Activated naive CD4-positive, alpha-beta T cell treated with anti-CD3 and anti-CD28 coated beads, Interleukin-2, amount 50 U/mL, for 72 hours (primary cell): ENCODE data around the gene PAPPA2. TPM values are rescaled to one million over a fixed set of nuclear protein-coding genes. Genes with fewer than 3 reads are reported as not detected.

Experiments
- ATAC-seq, 2 donors: fragments of 150-1000 bp; cut with Tn5 transposase; 2 replicates each; pipeline ENCODE4 v1.10.0; 2021; ENCODE audit warnings: mild to moderate bottlenecking in 2 of 2, moderate library complexity in 2 of 2
- DNase-seq, 2 donors: peaks; one replicate each; pipeline ENCODE4 v3.0.0; 2021 to 2022; ENCODE audit warnings: low spot score in 2 of 2
- H3K27ac Mint-ChIP-seq, 2 donors: one replicate each; pipeline ENCODE4 v1.8.0; 2022; ENCODE audit warnings: mild to moderate bottlenecking in 2 of 2, mixed read lengths in 2 of 2
- H3K36me3 Mint-ChIP-seq, 2 donors: one replicate each; pipeline ENCODE4 v1.8.0; 2022; ENCODE audit warnings: mixed read lengths in 2 of 2
- H3K9me3 Mint-ChIP-seq, 2 donors: one replicate each; pipeline ENCODE4 v1.8.0; 2022; ENCODE audit warnings: mixed read lengths in 2 of 2
- total RNA-seq, 2 donors: library from RNA; stranded (reverse); gene quantifications; one replicate each; pipeline ENCODE4 v1.2.3, GENCODE V29; 2022

Gene PAPPA2
- total RNA-seq, 2 donors from 2014 or later: 1.3 to 2.1 TPM

GRCh38 chr1:176884911-176885310 lies 421.9 kb downstream of the PAPPA2 start:
- Mint-ChIP-seq H3K27ac (no peak overlapping the region), H3K36me3 (peaks cover 0 to 9% of the 10 kb centered on the region in 2 donors), H3K9me3 (peaks cover 5 to 6% of the 10 kb centered on the region in 2 donors)
- ATAC-seq (no peak), DNase-seq (no peak)

- peaks cover 5 to 10% of the 10 kb centered on the region in 2 donors for H3K9me3 Mint-ChIP-seq
- no peak for ATAC-seq
- H3K36me3 Mint-ChIP-seq: peaks cover 0 to 13% of the 10 kb centered on the region in 2 donors
- DNase-seq: no peak
- H3K27ac Mint-ChIP-seq: no peak overlapping the region
Observed at GRCh38 chr1:176885341-176885740, 422.4 kb downstream of the PAPPA2 start.

- DNase-seq (no peak), ATAC-seq (no peak)
- Mint-ChIP-seq H3K36me3 (peaks cover 0 to 13% of the 10 kb centered on the region in 2 donors), H3K9me3 (peaks cover 5 to 10% of the 10 kb centered on the region in 2 donors), H3K27ac (no peak overlapping the region)
Observed at GRCh38 chr1:176885751-176886150, 422.8 kb downstream of the PAPPA2 start.

DNA sequence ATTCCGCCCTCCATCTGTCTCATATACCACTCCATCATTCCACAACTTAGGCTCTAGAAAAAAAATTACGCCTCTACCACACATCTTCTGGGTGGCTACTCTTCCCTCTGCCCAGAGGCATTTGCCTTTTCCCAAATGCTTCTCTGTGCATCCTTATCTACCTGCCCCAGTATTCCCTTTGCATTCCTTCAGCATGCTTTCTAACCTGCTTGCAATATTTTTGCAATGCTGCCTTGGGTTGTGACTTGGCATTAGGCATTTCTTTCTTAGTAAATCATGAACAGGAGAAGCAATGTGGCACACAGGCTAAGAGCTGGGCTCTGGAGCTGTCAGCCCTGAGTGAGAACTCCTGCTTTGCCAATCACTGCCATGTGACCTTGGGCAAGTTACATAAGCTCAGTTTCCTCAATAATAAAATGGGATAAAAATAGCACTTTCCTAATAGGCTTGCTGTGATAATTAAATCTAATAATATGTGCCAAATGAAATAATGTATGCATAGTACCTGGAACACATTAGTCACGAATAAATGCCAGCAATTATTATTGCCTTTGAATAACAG lies 425.6 kb downstream of the PAPPA2 start:
- ATAC-seq: no peak
- Mint-ChIP-seq H3K9me3 (peaks cover 5 to 10% of the 10 kb centered on the region in 2 donors), H3K27ac (no peak overlapping the region), H3K36me3 (peaks cover 0 to 13% of the 10 kb centered on the region in 2 donors)
- no peak for DNase-seq

DNA sequence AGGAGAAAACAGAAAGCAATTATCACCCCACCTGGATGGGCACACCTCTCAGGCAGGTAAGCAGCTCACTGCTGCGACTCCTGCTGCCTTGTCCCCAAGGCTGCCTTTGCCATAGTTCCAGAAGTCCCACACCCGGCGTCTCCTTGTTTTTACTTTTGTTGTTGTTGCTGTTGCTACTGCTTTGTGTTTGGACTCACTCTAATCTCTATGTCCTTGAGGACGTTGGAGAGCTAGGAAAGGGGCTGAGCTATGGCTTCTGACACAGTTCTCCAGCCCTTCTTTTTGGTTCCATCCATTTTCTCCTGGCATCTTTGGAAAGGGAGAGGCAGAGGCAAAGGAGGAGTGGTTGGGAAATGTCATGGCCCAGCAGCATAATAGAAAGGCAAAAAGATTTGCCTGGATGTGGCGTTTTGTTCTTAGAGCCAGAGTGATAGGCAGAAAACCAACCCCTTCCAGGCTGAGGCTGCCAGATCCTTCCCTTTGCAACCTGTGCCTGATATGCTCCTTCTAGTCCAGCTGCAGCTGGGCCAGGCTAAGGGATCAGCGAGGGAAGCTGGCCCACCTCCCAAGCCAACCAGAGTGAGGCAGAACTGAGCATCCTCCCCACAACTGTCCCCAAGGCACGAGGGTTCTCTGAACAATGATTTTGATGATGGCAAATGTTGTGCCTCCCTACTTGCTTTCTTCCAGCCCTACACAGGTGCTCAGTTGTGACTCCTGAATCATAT lies 430.8 kb downstream of the PAPPA2 start:
- no peak overlapping the region for H3K27ac Mint-ChIP-seq
- DNase-seq (no peak), ATAC-seq (no peak)
- H3K9me3 Mint-ChIP-seq: peaks cover 0 to 10% of the 10 kb centered on the region in 2 donors
- peaks cover 0 to 7% of the 10 kb centered on the region in 2 donors for H3K36me3 Mint-ChIP-seq

GRCh38 chr1:176894450-176894849 lies 431.5 kb downstream of the PAPPA2 start:
- Mint-ChIP-seq H3K27ac (no peak overlapping the region), H3K36me3 (peaks cover 0 to 7% of the 10 kb centered on the region in 2 donors), H3K9me3 (peaks cover 0 to 10% of the 10 kb centered on the region in 2 donors)
- ATAC-seq (no peak), DNase-seq (no peak)
